ENCODE measurements around the gene ZNF548.

- TF ChIP-seq POLR2A (IDR thresholded peaks at IDR 0.05) (no peak), CTCF (IDR thresholded peaks at IDR 0.05) (no peak)
Observed at GRCh38 chr19:57389194-57389729, 392 bp upstream of the ZNF548 start.

Data from stomach (tissue), 4 donors.